Upper lobe of left lung (tissue), 6 donors: ENCODE results near the gene WFDC1. TPM values are rescaled to one million over a fixed set of nuclear protein-coding genes. Genes with fewer than 3 reads are reported as not detected.

ENCODE experiments used
- ATAC-seq, 2 donors: fragments of 200-7000 bp; cut with Tn5 transposase; one replicate each; pipeline ENCODE4 v1.9.1; 2022; ENCODE audit warnings: mild to moderate bottlenecking in 2 of 2, moderate library complexity in 2 of 2; ENCODE audit not compliant: low FRiP score in 2 of 2
- DNase-seq, 2 donors: peaks; one replicate each; pipeline ENCODE4 v3.0.0-alpha.2; 2019 to 2020
- H3K27ac ChIP-seq, 4 donors: fragments of 200-600 bp; sonication (generic); one replicate each; pipeline ENCODE4 v1.5.1; 2016 to 2019
- H3K27me3 ChIP-seq, 4 donors: fragments of 200-600 bp; sonication (generic); one replicate each; pipeline ENCODE4 v1.5.1; 2017 to 2019
- H3K36me3 ChIP-seq, 4 donors: fragments of 200-600 bp; sonication (generic); one replicate each; pipeline ENCODE4 v1.5.1; 2016 to 2019
- H3K4me1 ChIP-seq, 4 donors: fragments of 200-600 bp; sonication (generic); one replicate each; pipeline ENCODE4 v1.5.1; 2018 to 2019
- H3K4me3 ChIP-seq, 4 donors: fragments of 200-600 bp; sonication (generic); one replicate each; pipeline ENCODE4 v1.5.1; 2017 to 2019; ENCODE audit warnings: mild to moderate bottlenecking in 2 of 4, moderate library complexity in 1 of 4
- H3K9me3 ChIP-seq, 4 donors: fragments of 200-600 bp; sonication (generic); one replicate each; pipeline ENCODE4 v1.5.1; 2018 to 2019
- CTCF ChIP-seq, 6 experiments: fragments of 450-650 bp in 4 of 6; fragments of 200-600 bp in 2 of 6; sonication (generic) in 2 of 6; IDR thresholded peaks; one replicate each; pipeline ENCODE4 v1.5.1; 2016 to 2019; ENCODE audit warnings: antibody characterized with exemption in 6 of 6
- EP300 ChIP-seq, 4 donors: sonication (generic); formaldehyde crosslinking; IDR thresholded peaks; one replicate each; pipeline ENCODE4 v1.5.1; 2017; ENCODE audit warnings: antibody characterized with exemption in 4 of 4, control low read depth in 2 of 4
- POLR2A ChIP-seq, 4 donors: fragments of 450-650 bp; IDR thresholded peaks; one replicate each; pipeline ENCODE4 v1.5.1; 2016 to 2017; ENCODE audit warnings: antibody characterized with exemption in 4 of 4, mild to moderate bottlenecking in 2 of 4
- POLR2AphosphoS5 ChIP-seq, 2 donors: sonication (generic); formaldehyde crosslinking; IDR thresholded peaks; one replicate each; pipeline ENCODE4 v1.5.1; 2017; ENCODE audit warnings: antibody characterized with exemption in 2 of 2
- WGBS, 2 donors: methylation state at CpG; one replicate each; pipeline ENCODE4 v1.1.5; 2017 to 2018; 5-methylcytosine and 5-hydroxymethylcytosine counted together
- total RNA-seq, 6 donors: library from RNA; depleted of rRNA in 4 of 6; stranded (reverse); fragments of >200 nt in 4 of 6; gene quantifications; one replicate each; pipeline versions ENCODE4 v1.1.0 to v1.2.1, GENCODE V29; 2016 to 2021
- donor health status: DM: no; HTN: no; CAD: no; lungs with moderate emphysema.
- donor health status: DM: no; HTN: yes; CAD: no; lungs with severe emphysema.

The WFDC1 gene
- total RNA-seq, 6 donors from 2014 or later = 3.5 to 63.0 (median 10.2) TPM

- H3K4me1 ChIP-seq = peaks cover 15 to 41% (median 28%) of the 10 kb centered on the region in 4 donors
- WGBS, 2 donors = 68% methylated on average over 11 of the region's 11 CpGs
- no peaks in the 10 kb centered on the region for H3K9me3 ChIP-seq
- no peaks in the 10 kb centered on the region for H3K27me3 ChIP-seq
- no peaks in the 10 kb centered on the region for H3K36me3 ChIP-seq
- TF ChIP-seq EP300 (IDR thresholded peaks at IDR 0.05) (no peak), CTCF (IDR thresholded peaks at IDR 0.05) (no peak), POLR2A (IDR thresholded peaks at IDR 0.05) (no peak)
- ATAC-seq (no peak), DNase-seq (no peak)
- no peak overlapping the region for H3K4me3 ChIP-seq
- no peak overlapping the region for H3K27ac ChIP-seq
Measured at GRCh38 chr16:84291226-84291625, 3.5 kb upstream of the WFDC1 start.

GRCh38 chr16:84292011-84292410, 2.7 kb upstream of the WFDC1 start:
- no peaks in the 10 kb centered on the region for H3K36me3 ChIP-seq
- H3K4me3 ChIP-seq = no peak overlapping the region
- no peaks in the 10 kb centered on the region for H3K9me3 ChIP-seq
- ATAC-seq = no peak
- no peaks in the 10 kb centered on the region for H3K27me3 ChIP-seq
- TF ChIP-seq POLR2A (IDR thresholded peaks at IDR 0.05) (no peak), CTCF (IDR thresholded peaks at IDR 0.05) (no peak), POLR2AphosphoS5 (IDR thresholded peaks at IDR 0.05) (no peak), EP300 (IDR thresholded peaks at IDR 0.05) (no peak)
- peaks cover 18 to 42% (median 27%) of the 10 kb centered on the region in 4 donors for H3K4me1 ChIP-seq
- DNase-seq = no peak
- no peak overlapping the region for H3K27ac ChIP-seq
- 54 to 67% methylated on average over 10 of the region's 10 CpGs for WGBS, 2 donors

- no peaks in the 10 kb centered on the region for H3K36me3 ChIP-seq
- 87 to 100% methylated on average over 5 of the region's 5 CpGs for WGBS, 2 donors
- TF ChIP-seq CTCF (IDR thresholded peaks at IDR 0.05) = no peak
- no peak for TF ChIP-seq EP300 (IDR thresholded peaks at IDR 0.05)
- no peak for TF ChIP-seq POLR2AphosphoS5 (IDR thresholded peaks at IDR 0.05)
- no peak for TF ChIP-seq POLR2A (IDR thresholded peaks at IDR 0.05)
- H3K9me3 ChIP-seq = no peaks in the 10 kb centered on the region
- DNase-seq = no peak
- ATAC-seq = no peak
- H3K27me3 ChIP-seq = no peaks in the 10 kb centered on the region
- H3K4me3 ChIP-seq = no peak overlapping the region
- H3K27ac ChIP-seq = peak overlapping the region in 1 of 4 donors; percentile 79
- H3K4me1 ChIP-seq = peaks cover 9 to 38% (median 21%) of the 10 kb centered on the region in 4 donors
Measured at GRCh38 chr16:84293406-84293805, 1.3 kb upstream of the WFDC1 start.

GRCh38 chr16:84294117-84294516, 561 bp upstream of the WFDC1 start:
- Histone ChIP-seq H3K4me1 (peaks cover 9 to 38% (median 21%) of the 10 kb centered on the region in 4 donors), H3K36me3 (no peaks in the 10 kb centered on the region), H3K27me3 (no peaks in the 10 kb centered on the region), H3K9me3 (no peaks in the 10 kb centered on the region), H3K27ac (peak overlapping the region; percentile 52 to 79 (median 66)), H3K4me3 (peak overlapping the region in 3 of 4 donors; percentile 37 to 48 (median 43))
- DNase-seq (no peak), ATAC-seq (peak in 1 of 2 donors; percentile 23)
- TF ChIP-seq EP300 (IDR thresholded peaks at IDR 0.05) = no peak
- no peak for TF ChIP-seq POLR2AphosphoS5 (IDR thresholded peaks at IDR 0.05)
- TF ChIP-seq CTCF (IDR thresholded peaks at IDR 0.05) = no peak
- TF ChIP-seq POLR2A (IDR thresholded peaks at IDR 0.05) = no peak
- 41 to 50% methylated on average over 10 of the region's 10 CpGs for WGBS, 2 donors

- no peaks in the 10 kb centered on the region for H3K27me3 ChIP-seq
- peak overlapping the region; percentile 52 to 79 (median 66) for H3K27ac ChIP-seq
- 35% methylated on average over 13 to 14 of the region's 14 CpGs for WGBS, 2 donors
- peak overlapping the region in 3 of 4 donors; percentile 37 to 48 (median 43) for H3K4me3 ChIP-seq
- H3K36me3 ChIP-seq = no peaks in the 10 kb centered on the region
- DNase-seq (no peak), ATAC-seq (no peak)
- no peak for TF ChIP-seq EP300 (IDR thresholded peaks at IDR 0.05)
- TF ChIP-seq POLR2AphosphoS5 (IDR thresholded peaks at IDR 0.05) = no peak
- TF ChIP-seq CTCF (IDR thresholded peaks at IDR 0.05) = no peak
- no peak for TF ChIP-seq POLR2A (IDR thresholded peaks at IDR 0.05)
- no peaks in the 10 kb centered on the region for H3K9me3 ChIP-seq
- H3K4me1 ChIP-seq = peaks cover 18 to 42% (median 26%) of the 10 kb centered on the region in 4 donors
Measured at GRCh38 chr16:84295203-84295860, 654 bp downstream of the WFDC1 start.
